Stimulated activated CD8-positive, alpha-beta memory T cell treated with anti-CD3 and anti-CD28 coated beads, Interleukin-12 subunit alpha, Interleukin-12 subunit beta, amount 100 ng/mL, for 4 hours (primary cell): Measurements from ENCODE around the gene KIF3A.

Source experiments
- DNase-seq: peaks from one replicate; pipeline ENCODE4 v3.0.0-alpha.2; 2020; ENCODE audit warnings: low read depth

The KIF3A gene

GRCh38 chr5:132736853-132737833 lies at the start of gene KIF3A:
Gene KIF3A, minus strand, starts transcription at chr5:132737546. Its CDS starts 127 bp downstream, at chr5:132737419.
- DNase-seq: peak; percentile 97

GRCh38 chr5:132787076-132787475 lies 49.7 kb upstream of the KIF3A start:
- no peak for DNase-seq

- DNase-seq: no peak
Measured at GRCh38 chr5:132785864-132786263, 48.5 kb upstream of the KIF3A start.

- no peak for DNase-seq
Measured at GRCh38 chr5:132785365-132785764, 48.0 kb upstream of the KIF3A start.

GRCh38 chr5:132782101-132782500 lies 44.8 kb upstream of the KIF3A start:
- DNase-seq: no peak

GRCh38 chr5:132781029-132781428 lies 43.7 kb upstream of the KIF3A start:
- DNase-seq: no peak

GRCh38 chr5:132780577-132780976 lies 43.2 kb upstream of the KIF3A start:
- DNase-seq: no peak

GRCh38 chr5:132779961-132780360 lies 42.6 kb upstream of the KIF3A start:
- no peak for DNase-seq

GRCh38 chr5:132778856-132779255 lies 41.5 kb upstream of the KIF3A start:
- DNase-seq: no peak

- no peak for DNase-seq
Measured at GRCh38 chr5:132778129-132778528, 40.8 kb upstream of the KIF3A start.

- DNase-seq: peak; percentile 15
Measured at GRCh38 chr5:132777209-132778069, 40.1 kb upstream of the KIF3A start, which contains the start of gene SEPTIN8. Gene SEPTIN8, minus strand, starts transcription at chr5:132777239. Its CDS starts 102 bp downstream, at chr5:132777137.

- DNase-seq: no peak
Measured at GRCh38 chr5:132776938-132777208, 39.5 kb upstream of the KIF3A start.

- no peak for DNase-seq
Measured at GRCh38 chr5:132776131-132776937, 39.0 kb upstream of the KIF3A start.

- no peak for DNase-seq
Measured at GRCh38 chr5:132775476-132775961, 38.2 kb upstream of the KIF3A start.

- DNase-seq: no peak
Measured at GRCh38 chr5:132774896-132775295, 37.5 kb upstream of the KIF3A start.

- no peak for DNase-seq
Measured at GRCh38 chr5:132774406-132774805, 37.1 kb upstream of the KIF3A start.

- DNase-seq: no peak
Measured at GRCh38 chr5:132773601-132774355, 36.4 kb upstream of the KIF3A start.

GRCh38 chr5:132773114-132773513 lies 35.8 kb upstream of the KIF3A start:
- no peak for DNase-seq

GRCh38 chr5:132772291-132773070 lies 35.1 kb upstream of the KIF3A start:
- no peak for DNase-seq

GRCh38 chr5:132771503-132771998 lies 34.2 kb upstream of the KIF3A start:
- DNase-seq: no peak
